Hepatocyte (in vitro differentiated cells): ENCODE results near the gene CD226. TPM values are rescaled to one million over a fixed set of nuclear protein-coding genes. Genes with fewer than 3 reads are reported as not detected.

ENCODE experiments used
- DNase-seq: peaks from one replicate; pipeline ENCODE4 v3.0.0-alpha.2; 2016; ENCODE audit warnings: low spot score
- H2AFZ ChIP-seq: fragments of 200-600 bp; sonication (generic); 2 replicates; pipeline ENCODE4 v1.6.0; 2016; ENCODE audit warnings: antibody characterized with exemption, mild to moderate bottlenecking
- H3K27ac ChIP-seq: fragments of 200-600 bp; sonication (generic); 2 replicates; pipeline ENCODE4 v1.5.1; 2016; ENCODE audit warnings: mild to moderate bottlenecking
- H3K27me3 ChIP-seq: fragments of 200-600 bp; sonication (generic); 2 replicates; pipeline ENCODE4 v1.6.1; 2016
- H3K36me3 ChIP-seq: fragments of 200-600 bp; sonication (generic); replicated peaks from 2 replicates; pipeline ENCODE4 v1.5.1; 2016; ENCODE audit warnings: low read depth; ENCODE audit not compliant: insufficient read depth
- H3K4me1 ChIP-seq: fragments of 200-600 bp; sonication (generic); 2 replicates; pipeline ENCODE4 v1.5.1; 2016; ENCODE audit warnings: mild to moderate bottlenecking, moderate library complexity; ENCODE audit not compliant: insufficient read depth
- H3K4me2 ChIP-seq: fragments of 200-600 bp; sonication (generic); 2 replicates; pipeline ENCODE4 v1.6.0; 2016
- H3K4me3 ChIP-seq: fragments of 200-600 bp; sonication (generic); 2 replicates; pipeline ENCODE4 v1.5.1; 2016; ENCODE audit warnings: mild to moderate bottlenecking
- H3K79me2 ChIP-seq: fragments of 200-600 bp; sonication (generic); 2 replicates; pipeline ENCODE4 v1.6.0; 2017; ENCODE audit warnings: mild to moderate bottlenecking
- H3K9me2 ChIP-seq: fragments of 200-600 bp; sonication (generic); replicated peaks from 2 replicates; pipeline ENCODE4 v1.6.0; 2017; ENCODE audit warnings: mild to moderate bottlenecking; ENCODE audit not compliant: insufficient read depth
- H3K9me3 ChIP-seq: fragments of 200-600 bp; sonication (generic); 2 replicates; pipeline ENCODE4 v1.5.1; 2016; ENCODE audit warnings: low read depth, mild to moderate bottlenecking
- H4K20me1 ChIP-seq: fragments of 200-600 bp; sonication (generic); 2 replicates; pipeline ENCODE4 v1.6.0; 2016; ENCODE audit warnings: mild to moderate bottlenecking; ENCODE audit not compliant: insufficient read depth, poor library complexity, severe bottlenecking
- EZH2 ChIP-seq: fragments of 200-600 bp; sonication (generic); IDR thresholded peaks from 2 replicates; pipeline ENCODE4 v1.6.1; 2016; ENCODE audit warnings: antibody characterized with exemption, mild to moderate bottlenecking, borderline replicate concordance
- EZH2phosphoT487 ChIP-seq: fragments of 200-600 bp; sonication (generic); IDR thresholded peaks from one replicate; pipeline ENCODE4 v1.6.1; 2018; ENCODE audit warnings: antibody characterized with exemption, mild to moderate bottlenecking, low read depth, moderate library complexity; ENCODE audit not compliant: unreplicated experiment, severe bottlenecking
- WGBS: methylation state at CpG from one replicate; pipeline ENCODE4 v1.1.6; 2016; ENCODE audit warnings: low lambda C conversion rate; ENCODE audit errors: missing lambda C conversion rate; 5-methylcytosine and 5-hydroxymethylcytosine counted together
- polyA plus RNA-seq: library from polyadenylated mRNA; unstranded; fragments of >200 nt; fragmentation: Nextera tagmentation; extraction: Ambion mirVana; gene quantifications from 2 replicates; pipeline ENCODE4 v1.2.1, GENCODE V29; 2016
- total RNA-seq: library from RNA; depleted of rRNA; stranded (reverse); fragments of >200 nt; gene quantifications from 2 replicates; pipeline ENCODE4 v1.2.3, GENCODE V29; 2014
- TF ChIP-seq, protein P1 (sequence below): fragments of 200-600 bp; sonication (generic); IDR thresholded peaks from 2 replicates; pipeline ENCODE4 v1.5.1; 2016; ENCODE audit warnings: antibody characterized with exemption, mild to moderate bottlenecking; ENCODE audit not compliant: poor library complexity

Gene CD226
- total RNA-seq (0.07 and 0.16 TPM in 2 replicates), polyA plus RNA-seq (not detected in 2 replicates)

DNA sequence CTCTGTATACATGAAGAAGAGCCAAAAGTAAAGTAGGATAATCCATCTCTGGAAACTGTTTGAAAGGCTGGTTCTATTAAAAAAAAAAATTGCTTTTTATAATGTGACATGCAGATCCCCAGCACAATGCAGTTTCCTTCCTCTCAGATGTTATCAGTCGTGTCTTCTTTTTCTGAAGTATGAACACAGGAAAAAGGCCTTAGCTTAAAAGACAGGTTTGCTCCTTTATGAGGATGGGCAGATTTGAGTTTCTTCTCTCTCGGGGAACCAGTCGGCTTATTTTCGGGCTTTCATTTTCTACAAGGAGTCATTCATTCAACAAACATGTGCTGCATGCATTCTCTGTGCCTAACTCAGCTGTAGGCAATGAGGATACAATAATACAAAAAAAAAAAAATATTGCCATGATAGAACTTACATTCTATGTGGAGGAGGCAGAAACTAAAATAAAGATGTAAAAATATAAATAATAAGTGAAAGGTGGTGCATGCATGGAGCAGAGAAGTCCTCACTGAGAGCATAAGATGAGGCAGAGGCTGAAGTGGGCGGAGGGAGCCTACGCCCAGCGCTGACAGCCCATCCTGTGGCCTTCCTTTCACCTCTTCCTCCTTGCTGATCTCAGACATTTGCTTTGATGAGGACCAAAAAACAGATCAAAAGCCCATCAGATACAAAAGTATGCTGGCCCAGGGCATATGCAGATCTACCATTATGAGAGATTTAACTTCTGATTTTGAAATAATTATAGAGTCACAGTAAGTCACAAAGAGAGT lies at the start of gene CD226:
TSS of gene CD226 (minus strand) at position 513 of the 773 bp plus-strand sequence. CDS start at position 46, 467 bp downstream.
- no peak within 1 kb of the TSS for H3K27ac ChIP-seq
- H2AFZ ChIP-seq: no peak within 1 kb of the TSS
- H4K20me1 ChIP-seq: no peaks in the 10 kb centered on the region
- H3K9me2 ChIP-seq: no peaks in the 10 kb centered on the region
- H3K4me2 ChIP-seq: no peak within 1 kb of the TSS
- TF ChIP-seq, protein P1, sequence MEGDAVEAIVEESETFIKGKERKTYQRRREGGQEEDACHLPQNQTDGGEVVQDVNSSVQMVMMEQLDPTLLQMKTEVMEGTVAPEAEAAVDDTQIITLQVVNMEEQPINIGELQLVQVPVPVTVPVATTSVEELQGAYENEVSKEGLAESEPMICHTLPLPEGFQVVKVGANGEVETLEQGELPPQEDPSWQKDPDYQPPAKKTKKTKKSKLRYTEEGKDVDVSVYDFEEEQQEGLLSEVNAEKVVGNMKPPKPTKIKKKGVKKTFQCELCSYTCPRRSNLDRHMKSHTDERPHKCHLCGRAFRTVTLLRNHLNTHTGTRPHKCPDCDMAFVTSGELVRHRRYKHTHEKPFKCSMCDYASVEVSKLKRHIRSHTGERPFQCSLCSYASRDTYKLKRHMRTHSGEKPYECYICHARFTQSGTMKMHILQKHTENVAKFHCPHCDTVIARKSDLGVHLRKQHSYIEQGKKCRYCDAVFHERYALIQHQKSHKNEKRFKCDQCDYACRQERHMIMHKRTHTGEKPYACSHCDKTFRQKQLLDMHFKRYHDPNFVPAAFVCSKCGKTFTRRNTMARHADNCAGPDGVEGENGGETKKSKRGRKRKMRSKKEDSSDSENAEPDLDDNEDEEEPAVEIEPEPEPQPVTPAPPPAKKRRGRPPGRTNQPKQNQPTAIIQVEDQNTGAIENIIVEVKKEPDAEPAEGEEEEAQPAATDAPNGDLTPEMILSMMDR: no peak
- TF ChIP-seq EZH2 (no peak), EZH2phosphoT487 (no peak)
- no peak for DNase-seq
- no peak within 1 kb of the TSS for H3K4me3 ChIP-seq
- H3K9me3 ChIP-seq: no peaks in the 10 kb centered on the region
- no peaks in the 10 kb centered on the region for H3K4me1 ChIP-seq
- 71% methylated on average over 7 of the region's 7 CpGs for WGBS
- no peaks in the 10 kb centered on the region for H3K36me3 ChIP-seq
- H3K79me2 ChIP-seq: no peaks in the 10 kb centered on the region
- no peaks in the 10 kb centered on the region for H3K27me3 ChIP-seq

DNA sequence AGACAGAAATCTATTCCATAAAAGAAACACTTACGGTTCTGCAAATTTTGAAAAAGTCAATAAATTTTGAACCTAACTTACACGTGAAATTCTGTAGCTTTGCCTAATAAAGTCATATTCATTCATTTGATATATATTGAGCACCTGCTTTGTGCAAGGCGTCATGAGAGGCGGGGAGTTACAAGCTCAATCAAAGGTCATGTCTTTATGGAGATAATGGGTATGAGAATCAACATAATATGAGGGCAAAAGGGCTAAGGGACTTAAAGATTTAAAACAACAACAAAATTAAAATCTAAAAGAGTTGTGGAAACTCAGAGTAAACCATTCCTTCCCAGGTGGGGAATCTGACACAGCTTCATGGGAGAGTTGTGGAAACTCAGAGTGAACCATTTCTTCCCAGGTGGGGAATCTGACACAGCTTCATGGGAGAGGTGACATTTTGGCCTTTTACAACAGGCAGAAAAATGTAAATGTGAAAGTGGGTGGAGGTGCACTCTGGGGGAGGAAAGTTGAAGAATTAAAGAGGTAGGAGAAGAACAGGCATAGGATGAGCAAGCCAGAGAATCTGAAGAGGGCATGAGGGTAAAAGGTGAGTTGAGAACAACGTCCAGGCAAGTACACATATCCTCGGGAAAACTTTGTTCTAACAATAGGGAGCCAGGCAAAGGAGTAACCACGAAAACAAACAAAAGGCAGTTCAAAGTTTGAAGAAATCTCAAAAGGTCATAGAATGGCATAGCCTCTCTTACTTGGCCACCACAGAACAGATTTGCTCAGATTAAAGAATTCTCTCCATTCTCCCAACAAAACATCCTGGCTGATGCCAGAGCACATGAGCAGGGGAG lies 49.5 kb upstream of the CD226 start:
- no peaks in the 10 kb centered on the region for H3K9me3 ChIP-seq
- DNase-seq: no peak
- WGBS: 72% methylated on average over 7 of the region's 7 CpGs

DNA sequence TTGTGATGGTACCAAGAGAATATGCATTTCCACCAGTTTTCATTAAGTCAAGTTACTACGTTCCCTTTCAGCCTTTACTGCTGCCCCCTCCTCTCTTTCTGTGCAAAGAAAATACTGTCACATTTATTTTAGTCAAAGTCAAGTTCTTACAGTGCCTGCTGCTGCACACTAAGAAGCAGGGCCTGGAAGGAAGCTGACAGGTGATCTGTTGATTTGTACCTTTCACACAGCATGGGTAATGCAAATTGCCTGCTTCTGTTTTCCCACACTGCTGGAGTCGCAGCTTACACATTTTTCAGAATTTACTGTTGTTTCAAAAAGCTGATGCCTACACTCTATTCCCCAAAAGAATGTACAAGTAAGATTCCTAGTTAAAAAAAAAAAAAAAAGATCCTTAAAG lies 48.7 kb upstream of the CD226 start:
- 81% methylated on average over 2 of the region's 2 CpGs for WGBS

More for the DNA sequence above, 49.5 kb upstream of the CD226 start:
- Histone ChIP-seq H3K4me3 (no peak overlapping the region), H3K9me2 (no peaks in the 10 kb centered on the region), H3K27me3 (no peaks in the 10 kb centered on the region), H3K4me2 (no peak overlapping the region), H3K36me3 (no peaks in the 10 kb centered on the region), H3K79me2 (no peaks in the 10 kb centered on the region), H4K20me1 (no peaks in the 10 kb centered on the region), H3K4me1 (no peaks in the 10 kb centered on the region), H3K27ac (no peak overlapping the region), H2AFZ (no peak overlapping the region)
- TF ChIP-seq, protein P1: no peak
- TF ChIP-seq EZH2phosphoT487 (no peak), EZH2 (no peak)

More for the DNA sequence above, 48.7 kb upstream of the CD226 start:
- Histone ChIP-seq H2AFZ (no peak overlapping the region), H3K9me2 (no peaks in the 10 kb centered on the region), H3K9me3 (no peaks in the 10 kb centered on the region), H4K20me1 (no peaks in the 10 kb centered on the region), H3K4me3 (no peak overlapping the region), H3K36me3 (no peaks in the 10 kb centered on the region), H3K4me2 (no peak overlapping the region), H3K27me3 (no peaks in the 10 kb centered on the region), H3K4me1 (no peaks in the 10 kb centered on the region), H3K79me2 (no peaks in the 10 kb centered on the region), H3K27ac (no peak overlapping the region)
- no peak for DNase-seq
- no peak for TF ChIP-seq EZH2phosphoT487
- TF ChIP-seq, protein P1: no peak
- no peak for TF ChIP-seq EZH2
